Esophagus muscularis mucosa (tissue), 3 donors: Measurements from ENCODE around the gene MMADHC.

Experiments
- POLR2AphosphoS5 ChIP-seq, 2 donors: sonication (generic); formaldehyde crosslinking; IDR thresholded peaks; one replicate each; pipeline ENCODE4 v1.6.1; 2017; ENCODE audit warnings: antibody characterized with exemption in 2 of 2
- TF ChIP-seq, protein P1 (sequence below), 3 experiments: fragments of 200-600 bp in 2 of 3; fragments of 450-650 bp in 1 of 3; sonication (generic) in 2 of 3; IDR thresholded peaks; one replicate each; pipeline ENCODE4 v1.5.1; 2017 to 2019; ENCODE audit warnings: antibody characterized with exemption in 3 of 3, mild to moderate bottlenecking in 2 of 3, moderate library complexity in 1 of 3

- TF ChIP-seq, protein P1, sequence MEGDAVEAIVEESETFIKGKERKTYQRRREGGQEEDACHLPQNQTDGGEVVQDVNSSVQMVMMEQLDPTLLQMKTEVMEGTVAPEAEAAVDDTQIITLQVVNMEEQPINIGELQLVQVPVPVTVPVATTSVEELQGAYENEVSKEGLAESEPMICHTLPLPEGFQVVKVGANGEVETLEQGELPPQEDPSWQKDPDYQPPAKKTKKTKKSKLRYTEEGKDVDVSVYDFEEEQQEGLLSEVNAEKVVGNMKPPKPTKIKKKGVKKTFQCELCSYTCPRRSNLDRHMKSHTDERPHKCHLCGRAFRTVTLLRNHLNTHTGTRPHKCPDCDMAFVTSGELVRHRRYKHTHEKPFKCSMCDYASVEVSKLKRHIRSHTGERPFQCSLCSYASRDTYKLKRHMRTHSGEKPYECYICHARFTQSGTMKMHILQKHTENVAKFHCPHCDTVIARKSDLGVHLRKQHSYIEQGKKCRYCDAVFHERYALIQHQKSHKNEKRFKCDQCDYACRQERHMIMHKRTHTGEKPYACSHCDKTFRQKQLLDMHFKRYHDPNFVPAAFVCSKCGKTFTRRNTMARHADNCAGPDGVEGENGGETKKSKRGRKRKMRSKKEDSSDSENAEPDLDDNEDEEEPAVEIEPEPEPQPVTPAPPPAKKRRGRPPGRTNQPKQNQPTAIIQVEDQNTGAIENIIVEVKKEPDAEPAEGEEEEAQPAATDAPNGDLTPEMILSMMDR (IDR thresholded peaks at IDR 0.05) = no peak
- no peak for TF ChIP-seq POLR2AphosphoS5 (IDR thresholded peaks at IDR 0.05)
Observed at GRCh38 chr2:149596471-149596870, 8.9 kb upstream of the MMADHC start.
